Measurements from ENCODE around the gene LMBR1. TPM values are rescaled to one million over a fixed set of nuclear protein-coding genes. Genes with fewer than 3 reads are reported as not detected.

LMBR1 gene
- total and polyA plus RNA-seq, 2 donors (not counting 3 experiments of a cell fraction or from before 2014, with no cell fraction given) = 14.0 to 72.9 TPM

DNA sequence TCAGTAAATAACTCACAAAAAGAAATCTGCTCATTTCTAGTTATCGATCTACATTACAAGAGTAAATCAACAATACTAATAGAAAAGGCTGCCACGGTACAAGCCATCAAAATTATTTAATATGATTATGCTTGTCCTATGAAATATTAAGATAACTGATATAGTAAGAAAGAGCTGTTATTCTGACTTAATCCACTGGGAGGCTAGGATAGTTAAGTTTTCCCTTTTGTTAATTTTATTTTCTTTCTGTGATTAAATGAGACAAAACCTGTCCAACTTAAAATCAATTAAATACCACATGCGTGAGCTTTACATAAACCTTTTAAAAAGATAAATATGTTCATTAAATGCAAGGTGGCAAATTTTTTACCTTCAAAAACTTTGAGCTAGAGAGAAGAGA is 114.8 kb downstream of the LMBR1 start:
- H2AFZ ChIP-seq (ENCODE audit: low read depth, low read length) = no peak overlapping the region
- no peak for FAIRE-seq
- no peaks in the 10 kb centered on the region for H3K4me1 ChIP-seq (ENCODE audit: control insufficient read depth, extremely low read depth, insufficient read depth, low read length)
- H3K36me3 ChIP-seq (ENCODE audit: control insufficient read depth in 2 of 2, extremely low read depth in 1 of 2, insufficient read depth in 2 of 2, low read length in 2 of 2) = no peaks in the 10 kb centered on the region
- BruUV-seq (replicated peaks) = no TSS peak
- DNase-seq (ENCODE audit: low read depth, low spot score) = no peak
- ChIA-PET POLR2A (interaction anchor here (1.0 kb wide), 1 partner anchor 47 kb away, joined by 7 read pairs; no protein-coding TSS in a partner anchor), CTCF (interaction anchor here (0.6 to 1.5 kb wide), 9 partner anchors 10 to 973 kb away, joined by 3 to 7 read pairs (median 4); no protein-coding TSS in a partner anchor)
- no peak overlapping the region for H3K4me2 ChIP-seq (ENCODE audit: insufficient read depth, low read length)
- no peak overlapping the region for H3K9ac ChIP-seq (replicated peaks; ENCODE audit: extremely low read depth, insufficient read depth, low read length)
- TF ChIP-seq CTCF (IDR thresholded peaks at IDR 0.05; ENCODE audit: extremely low read depth in 1 of 2, insufficient read depth in 1 of 2, low read depth in 1 of 2, low read length in 2 of 2) = no peak
- TF ChIP-seq JUN (IDR thresholded peaks at IDR 0.05; ENCODE audit: borderline replicate concordance, insufficient read depth, insufficient read length, low read depth) = no peak
- no peak for TF ChIP-seq POLR2AphosphoS5 (IDR thresholded peaks at IDR 0.05; ENCODE audit: insufficient read depth, low read depth, low read length)
- no peak for TF ChIP-seq MAX (IDR thresholded peaks at IDR 0.05; ENCODE audit: insufficient read depth, insufficient read length)
- no peak for TF ChIP-seq POLR2A (IDR thresholded peaks at IDR 0.05; ENCODE audit: low read depth, low read length)
- no peak for TF ChIP-seq FOS (IDR thresholded peaks at IDR 0.05; ENCODE audit: borderline replicate concordance, insufficient read depth, low read length)
- TF ChIP-seq EZH2 (IDR thresholded peaks at IDR 0.05; ENCODE audit: borderline replicate concordance, low read depth, low read length, severe bottlenecking) = no peak
- dilution Hi-C loops (cut with MboI; ENCODE audit: extremely low pct_ligation_motif_present, low sequenced_read_pairs) (no loop called here), intact Hi-C loops (cut with micrococcal nuclease) (no loop called here)
- H4K20me1 ChIP-seq (replicated peaks; ENCODE audit: control insufficient read depth, extremely low read depth, insufficient read depth, low read length) = no peaks in the 10 kb centered on the region
- H3K4me3 ChIP-seq (replicated peaks in 1 of 3; ENCODE audit: insufficient read depth in 1 of 3, low read depth in 1 of 3, low read length in 3 of 3) = no peak overlapping the region
- H3K9me3 ChIP-seq (replicated peaks; ENCODE audit: control insufficient read depth, insufficient read depth, low read length) = no peaks in the 10 kb centered on the region
- no peak overlapping the region for H3K27ac ChIP-seq (ENCODE audit: insufficient read depth, low read depth, low read length)
- H3K79me2 ChIP-seq (ENCODE audit: control insufficient read depth, insufficient read depth, low read length) = no peaks in the 10 kb centered on the region
- H3K27me3 ChIP-seq (ENCODE audit: control insufficient read depth in 2 of 2, insufficient read depth in 2 of 2, low read length in 2 of 2) = no peaks in the 10 kb centered on the region
- H3K9me1 ChIP-seq (replicated peaks; ENCODE audit: control insufficient read depth, extremely low read depth, insufficient read depth, low read length) = no peaks in the 10 kb centered on the region

Measured in endothelial cell of umbilical vein (primary cell).